HepG2 (cell line): ENCODE results near the gene PTCD1. TPM values are rescaled to one million over a fixed set of nuclear protein-coding genes. Genes with fewer than 3 reads are reported as not detected.

Experiments used
- ATF5 ChIP-seq: sonication (generic); formaldehyde crosslinking; IDR thresholded peaks from 2 replicates; pipeline ENCODE4 v1.4.0; 2020; ENCODE audit warnings: mild to moderate bottlenecking, low read depth, missing genetic modification reagents
- CEBPZ ChIP-seq: IDR thresholded peaks from 2 replicates; pipeline ENCODE4 v1.6.1; 2012; ENCODE audit warnings: low read length, improper control_type of control experiment
- CENPT ChIP-seq: sonication (generic); formaldehyde crosslinking; IDR thresholded peaks from 2 replicates; pipeline ENCODE4 v1.8.0; 2022; ENCODE audit warnings: low read depth, mild to moderate bottlenecking, moderate library complexity, missing genetic modification reagents
- CREB3 ChIP-seq: sonication (generic); formaldehyde crosslinking; IDR thresholded peaks from 2 replicates; pipeline ENCODE4 v1.5.0; 2020; ENCODE audit warnings: missing genetic modification reagents
- ELF1 ChIP-seq: sonication (generic); formaldehyde crosslinking; IDR thresholded peaks from 2 replicates; pipeline ENCODE4 v1.4.0; 2020; ENCODE audit warnings: missing genetic modification reagents
- GLI4 ChIP-seq: sonication (generic); formaldehyde crosslinking; IDR thresholded peaks from 2 replicates; pipeline ENCODE4 v1.5.1; 2020; ENCODE audit warnings: missing genetic modification reagents, mild to moderate bottlenecking, moderate library complexity, borderline replicate concordance
- GZF1 ChIP-seq: sonication (generic); formaldehyde crosslinking; IDR thresholded peaks from 2 replicates; pipeline ENCODE4 v1.5.1; 2020; ENCODE audit warnings: mild to moderate bottlenecking, missing genetic modification reagents
- HHEX ChIP-seq: IDR thresholded peaks from 2 replicates; pipeline ENCODE4 v1.6.1; 2016; ENCODE audit warnings: control low read depth
- HNRNPLL ChIP-seq: fragments of 200-400 bp; formaldehyde crosslinking; IDR thresholded peaks from 2 replicates; pipeline ENCODE4 v1.6.1; 2017; ENCODE audit warnings: mild to moderate bottlenecking, low read depth, low read length; ENCODE audit not compliant: poor library complexity, severe bottlenecking
- HOXA7 ChIP-seq: sonication (generic); formaldehyde crosslinking; IDR thresholded peaks from 2 replicates; pipeline ENCODE4 v1.8.1; 2022; ENCODE audit warnings: mild to moderate bottlenecking, missing genetic modification reagents, moderate library complexity
- MIXL1 ChIP-seq: IDR thresholded peaks from 2 replicates; pipeline ENCODE4 v1.6.1; 2016
- MYPOP ChIP-seq: sonication (generic); formaldehyde crosslinking; IDR thresholded peaks from 2 replicates; pipeline ENCODE4 v1.8.1; 2023; ENCODE audit warnings: mild to moderate bottlenecking, moderate library complexity, missing genetic modification reagents
- NR2C2 ChIP-seq: sonication (generic); formaldehyde crosslinking; IDR thresholded peaks from 2 replicates; pipeline ENCODE4 v1.4.0; 2020; ENCODE audit warnings: missing genetic modification reagents, mild to moderate bottlenecking, moderate library complexity, borderline replicate concordance
- SOX6 ChIP-seq, 2 experiments: fragments of 450-650 bp in 1 of 2; sonication (generic) in 1 of 2; formaldehyde crosslinking in 1 of 2; IDR thresholded peaks; 2 replicates each; pipeline versions ENCODE4 v1.4.0 to v1.6.1; 2017 to 2020; ENCODE audit warnings: antibody characterized with exemption in 1 of 2, mild to moderate bottlenecking in 1 of 2, missing genetic modification reagents in 1 of 2
- TFAP4 ChIP-seq: sonication (generic); IDR thresholded peaks from 2 replicates; pipeline ENCODE4 v1.6.1; 2016; ENCODE audit warnings: low read depth, borderline replicate concordance
- ZNF33A ChIP-seq: sonication (generic); formaldehyde crosslinking; IDR thresholded peaks from 2 replicates; pipeline ENCODE4 v1.5.1; 2020; ENCODE audit warnings: missing genetic modification reagents, mild to moderate bottlenecking, moderate library complexity, borderline replicate concordance
- ZNF546 ChIP-seq: sonication (generic); formaldehyde crosslinking; conservative IDR thresholded peaks from 2 replicates; pipeline ENCODE4 v1.8.1; 2023; ENCODE audit warnings: mild to moderate bottlenecking, missing genetic modification reagents
- ZNF740 ChIP-seq: sonication (generic); formaldehyde crosslinking; IDR thresholded peaks from 2 replicates; pipeline ENCODE4 v1.4.0; 2020; ENCODE audit warnings: missing genetic modification reagents
- ZNF749 ChIP-seq: sonication (generic); formaldehyde crosslinking; IDR thresholded peaks from 2 replicates; pipeline ENCODE4 v1.8.0; 2022; ENCODE audit warnings: mild to moderate bottlenecking, missing genetic modification reagents, moderate library complexity, borderline replicate concordance
- polyA plus RNA-seq, 8 experiments: library from polyadenylated mRNA; depleted of rRNA in 3 of 8; stranded (reverse) in 7 of 8; unstranded in 1 of 8; fragments of >200 nt; fragmentation: Illumina TruSeq in 4 of 8; extraction: Trizol in 4 of 8; gene quantifications; 2 replicates each; pipeline versions ENCODE4 v1.2.1 to v1.2.3, GENCODE V29; 2011 to 2016; ENCODE audit warnings: low read depth in 4 of 8, missing spikeins in 1 of 8, mixed read lengths in 1 of 8; ENCODE audit not compliant: insufficient read depth in 1 of 8
- total RNA-seq, 5 experiments: library from RNA; depleted of rRNA; stranded (reverse); fragments of >200 nt; fragmentation: Illumina TruSeq; extraction: Trizol; gene quantifications; 2 replicates each; pipeline ENCODE4 v1.2.3, GENCODE V29; 2016; ENCODE audit warnings: low read depth in 1 of 5

The PTCD1 gene
- total and polyA plus RNA-seq, 2 of the 13 experiments (the other 11 are each of a cell fraction or from before 2014, with no cell fraction given), result 3.0 to 8.4 TPM

GRCh38 chr7:99372275-99373090 is 66.1 kb downstream of the PTCD1 start (continued):
- TF ChIP-seq MYPOP (CRISPR knock-in tag) (no peak), HHEX (CRISPR knock-in tag) (no peak), ZNF546 (CRISPR knock-in tag) (no peak), CREB3 (CRISPR knock-in tag) (no peak), SOX6 (IDR thresholded peaks at IDR 0.05) (no peak), SOX6 (CRISPR knock-in tag; IDR thresholded peaks at IDR 0.05) (peak; percentile 64; the same call in 1 of the 2 replicates), MIXL1 (CRISPR knock-in tag) (0 out of 2 replicates have a peak, but pooled peaks have one; percentile 52), GZF1 (CRISPR knock-in tag) (no peak), ZNF33A (CRISPR knock-in tag) (no peak), CEBPZ (no peak), ELF1 (CRISPR knock-in tag) (peak; percentile 99), ZNF749 (no peak), CENPT (no peak), ZNF740 (CRISPR knock-in tag) (0 out of 2 replicates have a peak, but pooled peaks have one; percentile 69), HNRNPLL (no peak), ATF5 (CRISPR knock-in tag) (no peak), NR2C2 (CRISPR knock-in tag) (peak; percentile 71), GLI4 (CRISPR knock-in tag) (no peak), HOXA7 (CRISPR knock-in tag) (no peak), TFAP4 (peak; percentile 98)
